SK-N-MC (cell line): Measurements from ENCODE around the gene OR52I2.

ENCODE experiments used
- EZH2 ChIP-seq: fragments of 200-600 bp; sonication (generic); IDR thresholded peaks from one replicate; pipeline ENCODE4 v1.6.1; 2017; ENCODE audit warnings: antibody characterized with exemption
- POLR2AphosphoS5 ChIP-seq: IDR thresholded peaks from 2 replicates; pipeline ENCODE4 v1.6.1; 2012; ENCODE audit warnings: mild to moderate bottlenecking, low read depth, low read length, borderline replicate concordance

DNA sequence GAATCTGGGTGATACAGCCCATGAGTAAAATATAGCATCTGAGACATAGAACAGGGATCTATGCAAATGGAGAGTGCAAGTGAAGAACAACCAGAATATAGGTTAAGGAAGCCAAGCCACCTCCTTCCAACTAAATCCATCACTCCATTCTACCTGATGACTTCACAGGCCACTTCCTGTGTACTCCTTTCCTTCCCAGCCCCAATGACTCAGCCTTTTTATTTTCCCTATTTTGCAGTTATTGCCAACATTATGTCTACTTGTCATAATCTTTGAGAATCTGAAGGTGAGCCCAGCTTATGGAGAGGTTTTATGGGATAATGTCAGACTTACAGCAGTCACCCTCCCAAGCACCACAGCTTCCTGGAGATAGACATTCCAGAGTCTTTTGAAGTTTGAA is 38.0 kb upstream of the OR52I2 start:
- TF ChIP-seq POLR2AphosphoS5 (no peak), EZH2 (no peak)
